Fibroblast of pulmonary artery (primary cell): ENCODE measurements around the gene CELSR2.

Experiments used
- DNase-seq: peaks from one replicate; pipeline ENCODE4 v3.0.0-alpha.2; 2010; ENCODE audit warnings: low read depth
- H3K4me3 ChIP-seq: replicated peaks from 2 replicates; pipeline ENCODE4 v1.5.1; 2011; ENCODE audit warnings: low read depth, mild to moderate bottlenecking, control low read depth, low read length, moderate library complexity
- TF ChIP-seq, protein P1 (sequence below): IDR thresholded peaks from 2 replicates; pipeline ENCODE4 v1.5.1; 2011; ENCODE audit warnings: mild to moderate bottlenecking, control low read depth, low read length, inconsistent platforms; ENCODE audit errors: missing control alignments

Gene CELSR2

DNA sequence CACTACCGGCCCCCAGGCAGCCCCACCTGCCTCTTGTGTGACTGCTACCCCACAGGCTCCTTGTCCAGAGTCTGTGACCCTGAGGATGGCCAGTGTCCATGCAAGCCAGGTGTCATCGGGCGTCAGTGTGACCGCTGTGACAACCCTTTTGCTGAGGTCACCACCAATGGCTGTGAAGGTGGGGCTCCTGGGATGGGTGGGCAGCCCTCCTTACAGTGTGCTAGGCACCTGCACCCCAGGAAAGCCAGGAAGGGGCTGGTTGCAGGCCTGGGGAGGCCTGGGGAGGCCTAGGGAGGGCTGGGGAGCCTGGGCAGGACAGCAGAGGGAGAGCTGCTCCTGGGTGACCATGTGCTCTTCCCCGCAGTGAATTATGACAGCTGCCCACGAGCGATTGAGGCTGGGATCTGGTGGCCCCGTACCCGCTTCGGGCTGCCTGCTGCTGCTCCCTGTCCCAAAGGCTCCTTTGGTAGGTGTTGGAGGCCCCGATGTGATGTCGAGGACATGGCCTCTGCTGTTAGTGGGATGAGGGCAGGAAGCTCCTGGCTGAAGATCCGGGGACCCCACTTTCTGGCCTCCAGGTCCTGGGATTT lies 16.5 kb downstream of the CELSR2 start:
- TF ChIP-seq, protein P1, sequence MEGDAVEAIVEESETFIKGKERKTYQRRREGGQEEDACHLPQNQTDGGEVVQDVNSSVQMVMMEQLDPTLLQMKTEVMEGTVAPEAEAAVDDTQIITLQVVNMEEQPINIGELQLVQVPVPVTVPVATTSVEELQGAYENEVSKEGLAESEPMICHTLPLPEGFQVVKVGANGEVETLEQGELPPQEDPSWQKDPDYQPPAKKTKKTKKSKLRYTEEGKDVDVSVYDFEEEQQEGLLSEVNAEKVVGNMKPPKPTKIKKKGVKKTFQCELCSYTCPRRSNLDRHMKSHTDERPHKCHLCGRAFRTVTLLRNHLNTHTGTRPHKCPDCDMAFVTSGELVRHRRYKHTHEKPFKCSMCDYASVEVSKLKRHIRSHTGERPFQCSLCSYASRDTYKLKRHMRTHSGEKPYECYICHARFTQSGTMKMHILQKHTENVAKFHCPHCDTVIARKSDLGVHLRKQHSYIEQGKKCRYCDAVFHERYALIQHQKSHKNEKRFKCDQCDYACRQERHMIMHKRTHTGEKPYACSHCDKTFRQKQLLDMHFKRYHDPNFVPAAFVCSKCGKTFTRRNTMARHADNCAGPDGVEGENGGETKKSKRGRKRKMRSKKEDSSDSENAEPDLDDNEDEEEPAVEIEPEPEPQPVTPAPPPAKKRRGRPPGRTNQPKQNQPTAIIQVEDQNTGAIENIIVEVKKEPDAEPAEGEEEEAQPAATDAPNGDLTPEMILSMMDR, result no peak
- H3K4me3 ChIP-seq, result no peak overlapping the region
- DNase-seq, result no peak

DNA sequence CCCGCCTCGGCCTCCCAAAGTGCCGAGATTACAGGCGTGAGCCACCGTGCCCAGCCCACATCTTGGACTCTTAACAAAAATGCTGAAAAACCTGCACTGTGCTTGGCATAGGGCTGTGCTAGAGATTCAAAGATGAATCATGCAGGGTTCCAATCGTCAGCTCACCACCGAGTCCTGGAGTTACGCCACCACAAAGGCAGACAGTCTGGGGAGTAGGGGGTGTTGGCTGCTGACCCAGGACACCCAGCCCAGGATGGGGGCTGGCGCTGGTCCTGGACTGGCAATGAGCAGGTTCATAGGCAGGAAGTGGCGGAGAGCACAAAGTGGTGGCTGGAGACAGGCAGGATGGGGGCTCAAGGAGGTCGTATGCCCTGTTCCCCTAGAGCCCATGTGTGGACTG lies 17.6 kb downstream of the CELSR2 start:
- peak; percentile 55 for DNase-seq
- no peak overlapping the region for H3K4me3 ChIP-seq
- TF ChIP-seq, protein P1, result no peak

DNA sequence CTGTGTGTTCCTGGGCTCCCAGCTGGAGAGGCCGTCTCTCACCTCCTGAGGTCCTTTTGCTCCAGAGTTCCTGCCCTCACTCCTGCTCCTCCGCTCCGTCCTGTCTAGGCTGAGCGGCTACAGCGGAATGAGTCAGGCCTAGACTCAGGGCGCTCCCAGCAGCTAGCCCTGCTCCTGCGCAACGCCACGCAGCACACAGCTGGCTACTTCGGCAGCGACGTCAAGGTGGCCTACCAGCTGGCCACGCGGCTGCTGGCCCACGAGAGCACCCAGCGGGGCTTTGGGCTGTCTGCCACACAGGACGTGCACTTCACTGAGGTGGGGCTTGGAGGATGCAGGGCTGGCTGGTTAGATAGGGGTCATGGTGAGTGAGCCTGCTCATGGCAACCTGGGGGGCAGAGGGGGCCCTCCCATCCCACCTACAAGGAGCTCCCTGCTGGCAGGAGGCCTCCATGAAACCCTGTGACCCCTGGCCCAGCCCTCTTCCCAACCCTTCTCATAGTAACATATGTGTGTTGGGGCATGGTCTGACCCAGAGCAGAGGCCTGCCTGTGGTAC lies 18.5 kb downstream of the CELSR2 start:
- TF ChIP-seq, protein P1, result no peak
- DNase-seq, result no peak

DNA sequence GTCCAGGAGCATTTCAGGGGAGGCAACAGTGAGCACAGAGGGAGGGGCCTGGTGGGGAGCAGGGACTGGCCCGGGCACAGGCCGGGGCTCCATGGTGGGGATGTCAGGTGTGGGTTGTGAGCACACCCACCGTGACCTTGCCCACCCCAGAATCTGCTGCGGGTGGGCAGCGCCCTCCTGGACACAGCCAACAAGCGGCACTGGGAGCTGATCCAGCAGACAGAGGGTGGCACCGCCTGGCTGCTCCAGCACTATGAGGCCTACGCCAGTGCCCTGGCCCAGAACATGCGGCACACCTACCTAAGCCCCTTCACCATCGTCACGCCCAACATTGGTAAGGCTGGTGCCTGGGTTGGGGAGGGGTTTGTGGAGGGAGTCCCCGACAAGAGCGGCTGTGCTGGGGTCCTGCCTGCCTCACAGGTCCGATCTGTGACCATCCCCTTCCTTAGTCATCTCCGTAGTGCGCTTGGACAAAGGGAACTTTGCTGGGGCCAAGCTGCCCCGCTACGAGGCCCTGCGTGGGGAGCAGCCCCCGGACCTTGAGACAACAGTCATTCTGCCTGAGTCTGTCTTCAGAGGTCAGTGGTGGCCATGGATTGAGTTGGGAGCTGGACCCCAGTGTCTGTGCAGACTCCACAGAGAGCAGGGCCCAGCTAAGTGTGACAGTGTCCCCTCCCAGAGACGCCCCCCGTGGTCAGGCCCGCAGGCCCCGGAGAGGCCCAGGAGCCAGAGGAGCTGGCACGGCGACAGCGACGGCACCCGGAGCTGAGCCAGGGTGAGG lies 19.3 kb downstream of the CELSR2 start:
- H3K4me3 ChIP-seq, result no peak overlapping the region
- TF ChIP-seq, protein P1, result no peak

More for the DNA sequence above, 18.5 kb downstream of the CELSR2 start:
- no peak overlapping the region for H3K4me3 ChIP-seq

DNA sequence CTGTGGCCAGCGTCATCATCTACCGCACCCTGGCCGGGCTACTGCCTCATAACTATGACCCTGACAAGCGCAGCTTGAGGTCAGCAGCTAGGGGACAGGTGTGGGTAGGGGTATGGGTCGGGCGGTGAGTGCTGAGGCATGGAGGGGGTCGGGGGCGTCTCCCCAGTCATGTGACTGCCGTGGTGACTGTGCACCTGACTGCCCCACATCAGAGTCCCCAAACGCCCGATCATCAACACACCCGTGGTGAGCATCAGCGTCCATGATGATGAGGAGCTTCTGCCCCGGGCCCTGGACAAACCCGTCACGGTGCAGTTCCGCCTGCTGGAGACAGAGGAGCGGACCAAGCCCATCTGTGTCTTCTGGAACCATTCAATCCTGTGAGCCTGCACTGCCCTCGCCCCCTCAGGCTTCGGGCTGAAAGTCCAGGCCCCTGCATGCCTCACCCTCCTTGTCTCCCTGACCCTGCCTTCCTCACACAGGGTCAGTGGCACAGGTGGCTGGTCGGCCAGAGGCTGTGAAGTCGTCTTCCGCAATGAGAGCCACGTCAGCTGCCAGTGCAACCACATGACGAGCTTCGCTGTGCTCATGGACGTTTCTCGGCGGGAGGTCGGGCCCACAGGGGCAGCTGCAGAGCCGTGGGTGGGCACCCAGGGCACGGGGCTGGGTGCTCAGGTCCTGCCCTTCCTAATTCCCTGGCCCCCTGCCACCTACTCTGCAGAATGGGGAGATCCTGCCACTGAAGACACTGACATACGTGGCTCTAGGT lies 20.1 kb downstream of the CELSR2 start:
- TF ChIP-seq, protein P1, result no peak
- no peak overlapping the region for H3K4me3 ChIP-seq
- DNase-seq, result no peak

More for the DNA sequence above, 19.3 kb downstream of the CELSR2 start:
- no peak for DNase-seq

DNA sequence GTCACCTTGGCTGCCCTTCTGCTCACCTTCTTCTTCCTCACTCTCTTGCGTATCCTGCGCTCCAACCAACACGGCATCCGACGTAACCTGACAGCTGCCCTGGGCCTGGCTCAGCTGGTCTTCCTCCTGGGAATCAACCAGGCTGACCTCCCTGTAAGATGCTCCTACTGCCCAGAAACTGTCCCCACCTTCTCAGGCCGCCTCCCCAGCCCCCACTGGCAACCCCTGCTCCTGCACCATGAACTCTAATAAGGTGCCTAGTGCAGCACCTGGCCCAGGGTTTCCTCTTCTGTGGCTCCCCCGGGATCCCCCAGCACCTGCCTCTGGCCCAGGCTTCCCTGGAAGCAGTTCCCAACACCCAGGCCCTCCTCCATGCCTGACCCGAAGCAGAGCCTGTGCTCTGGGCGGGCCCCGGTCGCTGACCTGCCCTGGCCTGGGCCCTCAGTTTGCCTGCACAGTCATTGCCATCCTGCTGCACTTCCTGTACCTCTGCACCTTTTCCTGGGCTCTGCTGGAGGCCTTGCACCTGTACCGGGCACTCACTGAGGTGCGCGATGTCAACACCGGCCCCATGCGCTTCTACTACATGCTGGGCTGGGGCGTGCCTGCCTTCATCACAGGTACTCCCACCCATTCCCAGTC lies 20.8 kb downstream of the CELSR2 start:
- DNase-seq, result no peak
- TF ChIP-seq, protein P1, result no peak
- H3K4me3 ChIP-seq, result no peak overlapping the region
